ENCODE results near the gene AHNAK2.
"Not testable (repeated sequence)": the region's sequence is repeated elsewhere in the genome, so short reads cannot be mapped to it uniquely, and the experiment has no call there.

GRCh38 chr14:105027718-105028117, 49.5 kb upstream of the AHNAK2 start:
- TF ChIP-seq EHMT2 (IDR thresholded peaks at IDR 0.05; ENCODE audit: borderline replicate concordance, low read depth, low read length); RNF219 (CRISPR knock-in tag; IDR thresholded peaks at IDR 0.05); BHLHE40 (IDR thresholded peaks at IDR 0.05; ENCODE audit: low read length); ZNF513 (CRISPR knock-in tag; conservative IDR thresholded peaks at IDR 0.05); SMARCE1 (IDR thresholded peaks at IDR 0.05; ENCODE audit: borderline replicate concordance); NFE2 (CRISPR knock-in tag; IDR thresholded peaks at IDR 0.05): not testable (repeated sequence)
